MM.1S (cell line): ENCODE data around the gene LRRC63.

Source experiments
- DNase-seq: peaks from one replicate; pipeline ENCODE4 v3.0.0-alpha.2; 2015
- H2AFZ ChIP-seq: fragments of 300-600 bp; sonication (generic); 2 replicates; pipeline ENCODE4 v1.6.0; 2016; ENCODE audit warnings: antibody characterized with exemption, low read length
- H3F3A ChIP-seq: fragments of 300-600 bp; sonication (generic); 2 replicates; pipeline ENCODE4 v1.6.1; 2016; ENCODE audit warnings: mild to moderate bottlenecking, antibody characterized with exemption, low read length, moderate library complexity, mixed read lengths; ENCODE audit not compliant: insufficient read depth
- H3K27ac ChIP-seq: fragments of 300-600 bp; sonication (generic); 2 replicates; pipeline ENCODE4 v1.5.1; 2016; ENCODE audit warnings: mild to moderate bottlenecking, low read length
- H3K27me3 ChIP-seq: fragments of 300-600 bp; sonication (generic); replicated peaks from 2 replicates; pipeline ENCODE4 v1.6.0; 2016; ENCODE audit warnings: low read length; ENCODE audit not compliant: insufficient read depth
- H3K36me3 ChIP-seq: fragments of 300-600 bp; sonication (generic); replicated peaks from 2 replicates; pipeline ENCODE4 v1.6.1; 2016; ENCODE audit warnings: mild to moderate bottlenecking, low read length, mixed read lengths; ENCODE audit not compliant: insufficient read depth
- H3K4me1 ChIP-seq: fragments of 300-600 bp; sonication (generic); 2 replicates; pipeline ENCODE4 v1.6.1; 2016; ENCODE audit warnings: low read length, mixed read lengths
- H3K4me2 ChIP-seq: fragments of 300-600 bp; sonication (generic); 2 replicates; pipeline ENCODE4 v1.6.0; 2016; ENCODE audit warnings: low read depth, low read length
- H3K4me3 ChIP-seq: fragments of 300-600 bp; sonication (generic); 2 replicates; pipeline ENCODE4 v1.5.1; 2016; ENCODE audit warnings: low read length, mixed read lengths
- H3K79me2 ChIP-seq: fragments of 300-600 bp; sonication (generic); 2 replicates; pipeline ENCODE4 v1.6.1; 2016; ENCODE audit warnings: mixed run types, low read length, mixed read lengths
- H3K9ac ChIP-seq: fragments of 300-600 bp; sonication (generic); 2 replicates; pipeline ENCODE4 v1.6.1; 2016; ENCODE audit warnings: low read length, mixed read lengths
- H3K9me2 ChIP-seq: fragments of 300-600 bp; sonication (generic); replicated peaks from 2 replicates; pipeline ENCODE4 v1.6.1; 2016; ENCODE audit warnings: mild to moderate bottlenecking, low read length, mixed read lengths; ENCODE audit not compliant: insufficient read depth
- H3K9me3 ChIP-seq: fragments of 300-600 bp; sonication (generic); replicated peaks from 2 replicates; pipeline ENCODE4 v1.6.1; 2016; ENCODE audit warnings: mild to moderate bottlenecking, low read length, mixed read lengths; ENCODE audit not compliant: insufficient read depth
- H4K20me1 ChIP-seq: fragments of 300-600 bp; sonication (generic); 2 replicates; pipeline ENCODE4 v1.6.1; 2016; ENCODE audit warnings: mild to moderate bottlenecking, low read length, moderate library complexity, mixed read lengths; ENCODE audit not compliant: insufficient read depth
- EZH2 ChIP-seq: fragments of 300-600 bp; sonication (generic); optimal IDR thresholded peaks from 2 replicates; pipeline ENCODE3; 2017; ENCODE audit warnings: low read depth, mild to moderate bottlenecking, antibody characterized with exemption, low read length, mixed read lengths
- EZH2phosphoT487 ChIP-seq: fragments of 300-600 bp; sonication (generic); IDR thresholded peaks from 2 replicates; pipeline ENCODE4 v1.6.1; 2018; ENCODE audit warnings: antibody characterized with exemption, low read length
- TF ChIP-seq, protein P1 (sequence below): fragments of 300-600 bp; sonication (generic); IDR thresholded peaks from 2 replicates; pipeline ENCODE4 v1.5.1; 2016; ENCODE audit warnings: antibody characterized with exemption, low read length, mixed read lengths

Gene LRRC63

DNA sequence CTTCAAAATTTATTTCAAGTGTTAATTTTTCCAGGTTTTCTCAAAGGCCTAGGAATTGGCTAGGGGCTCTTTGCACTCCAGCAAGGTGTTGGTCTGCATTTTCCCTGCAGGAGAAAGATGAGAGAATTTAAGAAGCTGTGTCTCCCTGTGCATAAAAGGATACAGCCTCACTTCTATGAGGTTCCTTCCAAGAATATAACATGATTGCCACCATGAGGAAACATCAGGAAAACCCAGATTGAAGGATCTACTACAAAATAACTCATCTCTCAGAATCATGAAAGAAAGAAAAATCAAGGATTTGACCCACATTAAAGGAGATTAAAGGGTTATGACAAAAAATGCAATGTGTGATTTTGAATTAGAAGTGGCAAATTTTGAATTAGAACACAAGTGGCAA is 105.4 kb downstream of the LRRC63 start:
- H3K9ac ChIP-seq: no peak overlapping the region

DNA sequence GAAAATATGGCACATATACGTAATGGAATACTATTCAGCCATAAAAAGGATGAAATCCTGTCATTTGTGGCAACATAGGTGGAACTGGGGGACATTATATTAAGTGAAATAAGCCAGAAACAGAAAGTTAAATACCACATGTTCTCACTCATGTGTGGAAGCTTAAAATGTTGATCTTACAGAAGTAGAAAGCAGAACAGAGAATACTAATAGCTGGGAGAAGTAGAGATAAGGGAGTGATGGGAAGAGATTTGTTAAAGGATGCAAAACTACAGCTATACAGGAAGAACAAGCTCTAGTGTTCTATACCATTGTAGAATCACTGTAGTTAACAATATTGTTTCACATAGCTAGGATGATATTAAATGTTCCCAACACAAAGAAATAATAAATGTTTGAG is 107.3 kb downstream of the LRRC63 start:
- Histone ChIP-seq H3K4me2 (no peak overlapping the region), H3K9me2 (no peaks in the 10 kb centered on the region), H3K79me2 (no peaks in the 10 kb centered on the region), H3K4me1 (no peaks in the 10 kb centered on the region), H4K20me1 (no peaks in the 10 kb centered on the region), H3K27ac (no peak overlapping the region), H3K36me3 (no peaks in the 10 kb centered on the region), H2AFZ (no peak overlapping the region), H3K4me3 (no peak overlapping the region), H3K27me3 (no peaks in the 10 kb centered on the region), H3F3A (no peaks in the 10 kb centered on the region), H3K9me3 (no peaks in the 10 kb centered on the region), H3K9ac (no peak overlapping the region)
- DNase-seq: no peak
- TF ChIP-seq, protein P1, sequence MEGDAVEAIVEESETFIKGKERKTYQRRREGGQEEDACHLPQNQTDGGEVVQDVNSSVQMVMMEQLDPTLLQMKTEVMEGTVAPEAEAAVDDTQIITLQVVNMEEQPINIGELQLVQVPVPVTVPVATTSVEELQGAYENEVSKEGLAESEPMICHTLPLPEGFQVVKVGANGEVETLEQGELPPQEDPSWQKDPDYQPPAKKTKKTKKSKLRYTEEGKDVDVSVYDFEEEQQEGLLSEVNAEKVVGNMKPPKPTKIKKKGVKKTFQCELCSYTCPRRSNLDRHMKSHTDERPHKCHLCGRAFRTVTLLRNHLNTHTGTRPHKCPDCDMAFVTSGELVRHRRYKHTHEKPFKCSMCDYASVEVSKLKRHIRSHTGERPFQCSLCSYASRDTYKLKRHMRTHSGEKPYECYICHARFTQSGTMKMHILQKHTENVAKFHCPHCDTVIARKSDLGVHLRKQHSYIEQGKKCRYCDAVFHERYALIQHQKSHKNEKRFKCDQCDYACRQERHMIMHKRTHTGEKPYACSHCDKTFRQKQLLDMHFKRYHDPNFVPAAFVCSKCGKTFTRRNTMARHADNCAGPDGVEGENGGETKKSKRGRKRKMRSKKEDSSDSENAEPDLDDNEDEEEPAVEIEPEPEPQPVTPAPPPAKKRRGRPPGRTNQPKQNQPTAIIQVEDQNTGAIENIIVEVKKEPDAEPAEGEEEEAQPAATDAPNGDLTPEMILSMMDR: no peak
- no peak for TF ChIP-seq EZH2phosphoT487
- TF ChIP-seq EZH2: no peak

More for the DNA sequence above, 105.4 kb downstream of the LRRC63 start:
- no peaks in the 10 kb centered on the region for H3K27me3 ChIP-seq
- H3K27ac ChIP-seq: no peak overlapping the region
- H3K9me2 ChIP-seq: no peaks in the 10 kb centered on the region
- H4K20me1 ChIP-seq: no peaks in the 10 kb centered on the region
- no peaks in the 10 kb centered on the region for H3K4me1 ChIP-seq
- H3K36me3 ChIP-seq: no peaks in the 10 kb centered on the region
- no peaks in the 10 kb centered on the region for H3F3A ChIP-seq
- H2AFZ ChIP-seq: no peak overlapping the region
- no peaks in the 10 kb centered on the region for H3K9me3 ChIP-seq
- no peak overlapping the region for H3K4me3 ChIP-seq
- no peak overlapping the region for H3K4me2 ChIP-seq
- H3K79me2 ChIP-seq: no peaks in the 10 kb centered on the region
- DNase-seq: no peak
- TF ChIP-seq, protein P1: no peak
- TF ChIP-seq EZH2: no peak
- TF ChIP-seq EZH2phosphoT487: no peak

DNA sequence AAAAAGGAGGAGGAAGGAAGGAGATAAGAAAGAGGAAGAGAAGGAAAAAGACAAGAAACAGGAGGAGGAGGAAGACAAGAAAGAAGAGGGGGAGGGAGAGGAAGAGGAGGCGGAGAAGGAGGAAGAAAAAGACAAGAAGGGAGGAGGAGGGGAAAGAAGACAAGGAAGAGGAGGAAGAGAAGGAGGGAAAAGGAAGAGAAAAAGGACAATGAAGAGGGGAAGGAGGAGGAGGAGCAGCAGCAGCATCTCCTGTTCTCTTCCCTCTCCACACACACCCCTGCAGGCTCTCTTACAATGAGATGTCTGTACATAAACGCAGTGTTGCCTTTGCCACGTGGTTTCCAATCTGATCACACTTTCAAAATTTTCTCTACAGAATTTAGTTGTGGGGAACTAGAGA is 108.7 kb downstream of the LRRC63 start:
- Histone ChIP-seq H3K79me2 (no peaks in the 10 kb centered on the region), H3K27ac (no peak overlapping the region), H3K4me1 (no peaks in the 10 kb centered on the region), H3F3A (no peaks in the 10 kb centered on the region), H3K4me3 (no peak overlapping the region), H3K9me3 (no peaks in the 10 kb centered on the region), H2AFZ (no peak overlapping the region), H3K9me2 (no peaks in the 10 kb centered on the region), H3K4me2 (no peak overlapping the region), H3K9ac (no peak overlapping the region), H3K27me3 (no peaks in the 10 kb centered on the region), H3K36me3 (no peaks in the 10 kb centered on the region), H4K20me1 (no peaks in the 10 kb centered on the region)
- DNase-seq: no peak
- TF ChIP-seq EZH2: no peak
- TF ChIP-seq, protein P1: no peak
- TF ChIP-seq EZH2phosphoT487: no peak
